Suprapubic skin (tissue), 4 donors: ENCODE results near the gene SLC32A1. TPM values are rescaled to one million over a fixed set of nuclear protein-coding genes. Genes with fewer than 3 reads are reported as not detected.

ENCODE experiments used
- DNase-seq, 2 donors: peaks; one replicate each; pipeline ENCODE4 v3.0.0-alpha.2; 2019; ENCODE audit warnings: low spot score in 2 of 2
- H3K27ac ChIP-seq: fragments of 200-600 bp; sonication (generic); one replicate; pipeline ENCODE4 v1.5.1; 2019
- H3K27me3 ChIP-seq: fragments of 200-600 bp; sonication (generic); one replicate; pipeline ENCODE4 v1.5.1; 2019
- H3K36me3 ChIP-seq: fragments of 200-600 bp; sonication (generic); one replicate; pipeline ENCODE4 v1.5.1; 2019
- H3K4me1 ChIP-seq: fragments of 200-600 bp; sonication (generic); one replicate; pipeline ENCODE4 v1.5.1; 2019
- H3K4me3 ChIP-seq: fragments of 200-600 bp; sonication (generic); one replicate; pipeline ENCODE4 v1.5.1; 2019; ENCODE audit warnings: mild to moderate bottlenecking
- H3K9me3 ChIP-seq: fragments of 200-600 bp; sonication (generic); one replicate; pipeline ENCODE4 v1.5.1; 2019
- EP300 ChIP-seq: sonication (generic); formaldehyde crosslinking; IDR thresholded peaks from one replicate; pipeline ENCODE4 v1.6.1; 2017; ENCODE audit warnings: antibody characterized with exemption
- POLR2A ChIP-seq, 2 donors: fragments of 450-650 bp; IDR thresholded peaks; one replicate each; pipeline ENCODE4 v1.6.1; 2017; ENCODE audit warnings: antibody characterized with exemption in 2 of 2, mild to moderate bottlenecking in 2 of 2, moderate library complexity in 2 of 2
- POLR2AphosphoS5 ChIP-seq, 3 donors: sonication (generic); formaldehyde crosslinking; IDR thresholded peaks; one replicate each; pipeline ENCODE4 v1.6.1; 2017; ENCODE audit warnings: antibody characterized with exemption in 3 of 3
- WGBS: methylation state at CpG from one replicate; pipeline ENCODE4 v1.1.5; 2018; 5-methylcytosine and 5-hydroxymethylcytosine counted together
- total RNA-seq, 4 donors: library from RNA; depleted of rRNA; stranded (reverse); fragments of >200 nt; gene quantifications; one replicate each; pipeline ENCODE4 v1.1.0, GENCODE V29; 2016
- TF ChIP-seq, protein P1 (sequence below), 2 donors: fragments of 200-600 bp in 1 of 2; fragments of 450-650 bp in 1 of 2; sonication (generic) in 1 of 2; IDR thresholded peaks; one replicate each; pipeline ENCODE4 v1.5.1; 2016 to 2019; ENCODE audit warnings: antibody characterized with exemption in 2 of 2, mild to moderate bottlenecking in 1 of 2, moderate library complexity in 1 of 2

SLC32A1 gene
- total RNA-seq, 4 donors from 2014 or later: not detected

DNA sequence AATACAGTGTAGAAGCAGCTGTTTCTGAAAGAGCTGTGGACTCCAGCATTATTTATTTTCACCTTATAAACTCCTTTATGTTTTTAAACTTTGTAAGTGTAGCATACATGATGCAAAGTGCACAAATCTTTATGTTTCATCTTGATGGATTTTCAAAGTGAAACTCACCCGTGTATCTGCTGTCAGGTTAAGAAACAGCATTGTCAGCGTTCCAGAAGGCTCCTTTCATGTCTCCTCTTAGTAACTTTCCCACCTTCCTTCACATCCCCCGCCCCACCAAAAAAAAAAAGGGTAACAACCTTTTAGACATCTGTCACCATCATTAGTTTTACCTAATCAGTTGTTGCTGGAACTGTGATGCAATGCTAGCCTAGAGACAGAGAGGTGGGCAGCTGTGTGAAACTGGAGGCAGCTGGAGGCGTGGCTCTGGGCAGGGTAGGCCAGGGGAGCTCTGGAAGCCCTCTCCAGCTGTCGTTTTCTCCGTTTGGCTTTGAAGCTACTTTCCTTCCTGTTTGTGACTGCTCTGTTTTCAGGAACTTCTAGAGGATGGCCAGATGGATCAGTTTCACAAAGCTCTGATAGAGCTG lies 31.1 kb downstream of the SLC32A1 start:
- WGBS: 80% methylated on average over 6 of the region's 6 CpGs

DNA sequence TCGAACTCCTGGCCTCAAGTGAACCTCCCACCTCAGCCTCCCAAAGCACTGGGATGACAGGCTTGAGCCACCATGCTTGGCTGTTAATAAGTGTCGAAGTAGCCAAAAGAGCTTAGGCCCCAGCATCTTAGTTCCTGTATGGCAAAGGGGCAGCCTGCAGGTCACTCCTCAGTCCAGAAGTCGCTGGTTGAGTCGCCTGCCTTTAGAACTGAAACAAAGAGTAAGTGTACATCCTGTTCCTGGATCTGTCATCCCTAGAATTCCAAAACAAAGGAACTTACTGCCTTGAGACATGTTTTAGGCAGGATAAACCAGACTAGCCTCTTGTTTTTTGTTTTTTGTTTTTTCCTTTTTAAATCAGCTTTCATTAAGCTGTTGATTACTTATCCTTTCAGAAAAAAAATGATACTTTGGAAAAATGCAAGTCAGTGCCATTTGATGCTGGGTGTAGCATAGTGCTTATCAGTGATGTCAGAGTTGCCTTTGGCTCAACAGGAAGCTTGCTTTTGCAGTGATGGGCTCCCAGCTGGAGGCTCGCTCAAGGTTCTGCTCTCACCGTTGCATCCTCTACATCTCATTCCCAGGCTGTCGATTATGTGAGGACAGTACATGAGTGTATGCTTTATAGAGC lies 33.0 kb downstream of the SLC32A1 start:
- Histone ChIP-seq H3K4me1 (no peaks in the 10 kb centered on the region), H3K9me3 (no peaks in the 10 kb centered on the region), H3K4me3 (no peak overlapping the region), H3K27ac (no peak overlapping the region), H3K27me3 (no peaks in the 10 kb centered on the region), H3K36me3 (peaks cover 82% of the 10 kb centered on the region)
- TF ChIP-seq POLR2A (IDR thresholded peaks at IDR 0.05) (no peak), EP300 (no peak), POLR2AphosphoS5 (IDR thresholded peaks at IDR 0.05) (no peak)
- TF ChIP-seq, protein P1, sequence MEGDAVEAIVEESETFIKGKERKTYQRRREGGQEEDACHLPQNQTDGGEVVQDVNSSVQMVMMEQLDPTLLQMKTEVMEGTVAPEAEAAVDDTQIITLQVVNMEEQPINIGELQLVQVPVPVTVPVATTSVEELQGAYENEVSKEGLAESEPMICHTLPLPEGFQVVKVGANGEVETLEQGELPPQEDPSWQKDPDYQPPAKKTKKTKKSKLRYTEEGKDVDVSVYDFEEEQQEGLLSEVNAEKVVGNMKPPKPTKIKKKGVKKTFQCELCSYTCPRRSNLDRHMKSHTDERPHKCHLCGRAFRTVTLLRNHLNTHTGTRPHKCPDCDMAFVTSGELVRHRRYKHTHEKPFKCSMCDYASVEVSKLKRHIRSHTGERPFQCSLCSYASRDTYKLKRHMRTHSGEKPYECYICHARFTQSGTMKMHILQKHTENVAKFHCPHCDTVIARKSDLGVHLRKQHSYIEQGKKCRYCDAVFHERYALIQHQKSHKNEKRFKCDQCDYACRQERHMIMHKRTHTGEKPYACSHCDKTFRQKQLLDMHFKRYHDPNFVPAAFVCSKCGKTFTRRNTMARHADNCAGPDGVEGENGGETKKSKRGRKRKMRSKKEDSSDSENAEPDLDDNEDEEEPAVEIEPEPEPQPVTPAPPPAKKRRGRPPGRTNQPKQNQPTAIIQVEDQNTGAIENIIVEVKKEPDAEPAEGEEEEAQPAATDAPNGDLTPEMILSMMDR (IDR thresholded peaks at IDR 0.05): no peak
- no peak for DNase-seq
- 72% methylated on average over 7 of the region's 7 CpGs for WGBS

More for the DNA sequence above, 31.1 kb downstream of the SLC32A1 start:
- no peaks in the 10 kb centered on the region for H3K9me3 ChIP-seq
- H3K36me3 ChIP-seq: peaks cover 64% of the 10 kb centered on the region
- no peaks in the 10 kb centered on the region for H3K27me3 ChIP-seq
- TF ChIP-seq POLR2AphosphoS5 (IDR thresholded peaks at IDR 0.05): no peak
- TF ChIP-seq EP300: no peak
- no peak for TF ChIP-seq POLR2A (IDR thresholded peaks at IDR 0.05)
- TF ChIP-seq, protein P1 (IDR thresholded peaks at IDR 0.05): no peak
- no peak overlapping the region for H3K27ac ChIP-seq
- no peak for DNase-seq
- no peak overlapping the region for H3K4me3 ChIP-seq
- no peaks in the 10 kb centered on the region for H3K4me1 ChIP-seq

DNA sequence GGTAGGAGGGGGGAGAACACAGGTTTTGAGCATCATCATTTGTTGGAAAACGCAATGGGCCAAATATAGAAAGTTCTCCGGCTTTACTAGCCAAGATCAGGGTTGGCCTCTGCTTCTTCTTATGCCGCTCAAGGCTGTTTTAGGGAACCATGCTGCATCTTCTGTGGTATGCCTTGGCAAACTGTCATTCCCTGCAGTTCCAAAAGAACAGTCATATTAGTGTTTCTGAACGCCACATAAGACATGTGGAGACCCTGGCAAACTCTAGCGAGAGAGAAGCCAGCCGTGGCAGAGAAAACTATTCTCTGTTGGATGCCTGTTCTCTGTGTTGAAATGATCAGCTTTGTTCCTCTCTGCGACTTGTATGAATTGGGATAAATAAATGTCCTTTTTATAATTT lies 34.8 kb downstream of the SLC32A1 start:
- Histone ChIP-seq H3K9me3 (no peaks in the 10 kb centered on the region), H3K4me3 (no peak overlapping the region), H3K4me1 (peaks cover under 1% of the 10 kb centered on the region), H3K27ac (no peak overlapping the region), H3K36me3 (peaks cover 97% of the 10 kb centered on the region), H3K27me3 (no peaks in the 10 kb centered on the region)
- no peak for DNase-seq
- 76% methylated on average over 7 of the region's 7 CpGs for WGBS
- TF ChIP-seq POLR2AphosphoS5 (IDR thresholded peaks at IDR 0.05) (no peak), EP300 (no peak), POLR2A (IDR thresholded peaks at IDR 0.05) (no peak)
- TF ChIP-seq, protein P1 (IDR thresholded peaks at IDR 0.05): no peak

DNA sequence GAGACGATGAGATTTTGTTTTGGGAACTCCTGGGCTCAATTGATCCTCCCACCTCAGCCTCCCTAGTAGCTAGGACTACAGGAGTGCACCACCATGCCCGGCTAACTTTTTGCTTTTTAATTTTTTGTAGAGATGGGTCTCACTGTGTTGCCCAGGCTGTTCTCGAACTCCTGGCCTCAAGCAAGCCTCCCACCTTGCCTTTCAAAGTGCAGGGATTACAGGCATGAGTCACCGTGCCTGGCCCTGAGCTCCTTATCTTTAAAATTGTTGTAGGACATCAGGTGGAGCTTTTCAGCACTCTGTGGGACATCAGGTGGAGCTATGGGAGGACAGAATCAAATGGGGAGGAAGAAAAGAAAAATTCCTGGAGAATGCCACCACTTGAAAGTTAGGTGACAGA lies 36.7 kb downstream of the SLC32A1 start:
- no peaks in the 10 kb centered on the region for H3K9me3 ChIP-seq
- 94% methylated on average over 4 of the region's 4 CpGs for WGBS
- H3K36me3 ChIP-seq: peaks cover 97% of the 10 kb centered on the region
- H3K4me3 ChIP-seq: no peak overlapping the region
- no peak for DNase-seq
- no peaks in the 10 kb centered on the region for H3K27me3 ChIP-seq
- no peak overlapping the region for H3K27ac ChIP-seq
- H3K4me1 ChIP-seq: peaks cover 8% of the 10 kb centered on the region
- TF ChIP-seq POLR2AphosphoS5 (IDR thresholded peaks at IDR 0.05) (no peak), POLR2A (IDR thresholded peaks at IDR 0.05) (no peak), EP300 (no peak)
- TF ChIP-seq, protein P1 (IDR thresholded peaks at IDR 0.05): no peak

DNA sequence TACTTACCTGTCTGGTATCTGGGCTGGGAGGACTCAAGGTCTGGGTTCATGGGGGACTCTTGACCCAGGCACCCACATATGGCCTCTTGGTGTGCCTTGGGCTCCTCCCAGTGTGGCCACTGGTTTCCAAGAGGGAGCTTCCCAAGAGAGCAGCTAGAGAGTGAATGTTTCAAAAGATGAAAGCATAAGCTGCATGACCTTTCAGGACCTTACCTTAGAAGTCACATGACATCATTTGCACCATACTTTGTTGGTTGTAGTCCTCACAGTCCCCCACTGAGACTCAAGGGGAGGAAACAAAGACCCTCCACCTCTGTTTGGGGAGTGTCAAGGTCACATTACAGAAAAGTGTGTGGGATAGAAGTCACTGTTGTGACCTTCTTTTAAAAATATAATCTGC lies 37.9 kb downstream of the SLC32A1 start:
- H3K4me1 ChIP-seq: peaks cover 8% of the 10 kb centered on the region
- DNase-seq: no peak
- TF ChIP-seq EP300 (no peak), POLR2A (IDR thresholded peaks at IDR 0.05) (no peak), POLR2AphosphoS5 (IDR thresholded peaks at IDR 0.05) (no peak)
- TF ChIP-seq, protein P1 (IDR thresholded peaks at IDR 0.05): no peak
- no peak overlapping the region for H3K4me3 ChIP-seq
- H3K27ac ChIP-seq: no peak overlapping the region
- no peaks in the 10 kb centered on the region for H3K27me3 ChIP-seq
- peaks cover 96% of the 10 kb centered on the region for H3K36me3 ChIP-seq
- no peaks in the 10 kb centered on the region for H3K9me3 ChIP-seq
